Activated CD8-positive, alpha-beta memory T cell treated with anti-CD3 and anti-CD28 coated beads for 1 hour (primary cell): ENCODE measurements around the gene PPP2R5A.

Source experiments
- DNase-seq, 2 donors: peaks; one replicate each; pipeline ENCODE4 v3.0.0-alpha.2; 2020; ENCODE audit warnings: low read depth in 1 of 2; ENCODE audit errors: extremely low read depth in 1 of 2

Gene PPP2R5A

GRCh38 chr1:212401838-212402582 lies 116.8 kb downstream of the PPP2R5A start:
- no peak for DNase-seq

- no peak for DNase-seq
These were observed 117.6 kb downstream of the PPP2R5A start for GRCh38 chr1:212402666-212403321.

GRCh38 chr1:212410231-212410820 lies 125.1 kb downstream of the PPP2R5A start:
- DNase-seq, result no peak
